Calu3 (cell line): ENCODE data around the gene ATP6V1F. TPM values are rescaled to one million over a fixed set of nuclear protein-coding genes. Genes with fewer than 3 reads are reported as not detected.
A peak's percentile ranks its signal among the peaks of the same experiment; 100 is the strongest.

Source experiments
- BruUV-seq: library from RNA; stranded (reverse); fragments of 400-500 nt; replicated peaks from 2 replicates; lab custom pipeline; 2021; lab: Mats Ljungman, UMichigan
- CTCF ChIA-PET: fragments of 300-600 bp; sonication (Branson Sonifier 250); formaldehyde crosslinking; loops from one replicate; lab custom pipeline; 2022; ENCODE audit warnings: antibody characterized with exemption; lab: Charles Lee
- DNase-seq: peaks from one replicate; pipeline ENCODE4 v3.0.0; 2022
- H3K27ac Mint-ChIP-seq: one replicate; pipeline ENCODE4 v1.8.0; 2022; ENCODE audit warnings: mixed read lengths; ENCODE audit not compliant: unreplicated experiment
- H3K27me3 Mint-ChIP-seq: one replicate; pipeline ENCODE4 v1.8.0; 2022; ENCODE audit warnings: mixed read lengths; ENCODE audit not compliant: unreplicated experiment
- H3K36me3 Mint-ChIP-seq: one replicate; pipeline ENCODE4 v1.8.0; 2022; ENCODE audit warnings: mild to moderate bottlenecking, moderate library complexity, mixed read lengths; ENCODE audit not compliant: insufficient read depth, unreplicated experiment
- H3K4me1 Mint-ChIP-seq: one replicate; pipeline ENCODE4 v1.8.0; 2022; ENCODE audit warnings: mild to moderate bottlenecking, low read depth, mixed read lengths; ENCODE audit not compliant: unreplicated experiment
- H3K4me3 Mint-ChIP-seq: one replicate; pipeline ENCODE4 v1.8.0; 2022; ENCODE audit warnings: mild to moderate bottlenecking, low read depth, moderate library complexity, mixed read lengths; ENCODE audit not compliant: unreplicated experiment
- H3K9me3 Mint-ChIP-seq: one replicate; pipeline ENCODE4 v1.8.0; 2022; ENCODE audit warnings: low read depth, mixed read lengths; ENCODE audit not compliant: unreplicated experiment
- intact Hi-C: fragments of 100-400 bp; cut with micrococcal nuclease; formaldehyde crosslinking; loops from one replicate; pipeline ENCODE4 v1.10.0; 2022; ENCODE audit not compliant: unreplicated experiment
- total RNA-seq: library from RNA; stranded (reverse); gene quantifications from 2 replicates; pipeline ENCODE4 v1.2.3, GENCODE V29; 2022
- TF ChIP-seq, protein P1 (sequence below): fragments of 200-600 bp; IDR thresholded peaks from one replicate; pipeline ENCODE4 v1.8.0; 2022; ENCODE audit warnings: antibody characterized with exemption; ENCODE audit not compliant: unreplicated experiment

Gene ATP6V1F
- total RNA-seq, 1 experiment from 2014 or later, result 104 TPM

DNA sequence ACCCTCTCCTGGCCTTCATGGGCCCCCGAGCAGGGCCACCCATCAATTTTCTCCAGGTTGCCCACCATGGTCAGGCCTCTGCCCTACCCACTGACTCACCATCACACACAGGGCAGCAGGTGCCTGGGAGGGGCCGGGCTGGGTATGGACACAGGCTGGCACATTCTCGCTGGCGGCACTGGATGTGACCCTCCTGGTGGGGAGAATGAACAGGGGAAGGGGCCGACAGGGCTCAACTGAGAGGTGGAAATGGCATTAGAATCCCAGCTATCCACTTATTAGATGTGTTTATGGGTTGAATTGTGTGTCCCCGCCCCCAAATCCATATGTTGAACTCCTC lies 31.4 kb downstream of the ATP6V1F start:
- H3K9me3 Mint-ChIP-seq, result no peaks in the 10 kb centered on the region
- DNase-seq, result no peak
- no peak overlapping the region for H3K4me3 Mint-ChIP-seq
- CTCF ChIA-PET, result interaction anchor here (0.6 kb wide), 1 partner anchor 12 kb away, joined by 3 read pairs; no protein-coding TSS in a partner anchor
- BruUV-seq, result no TSS peak
- no peak overlapping the region for H3K27ac Mint-ChIP-seq
- peaks cover 15% of the 10 kb centered on the region for H3K4me1 Mint-ChIP-seq
- intact Hi-C loops, result no loop called here
- H3K36me3 Mint-ChIP-seq, result peaks cover 46% of the 10 kb centered on the region
- TF ChIP-seq, protein P1, sequence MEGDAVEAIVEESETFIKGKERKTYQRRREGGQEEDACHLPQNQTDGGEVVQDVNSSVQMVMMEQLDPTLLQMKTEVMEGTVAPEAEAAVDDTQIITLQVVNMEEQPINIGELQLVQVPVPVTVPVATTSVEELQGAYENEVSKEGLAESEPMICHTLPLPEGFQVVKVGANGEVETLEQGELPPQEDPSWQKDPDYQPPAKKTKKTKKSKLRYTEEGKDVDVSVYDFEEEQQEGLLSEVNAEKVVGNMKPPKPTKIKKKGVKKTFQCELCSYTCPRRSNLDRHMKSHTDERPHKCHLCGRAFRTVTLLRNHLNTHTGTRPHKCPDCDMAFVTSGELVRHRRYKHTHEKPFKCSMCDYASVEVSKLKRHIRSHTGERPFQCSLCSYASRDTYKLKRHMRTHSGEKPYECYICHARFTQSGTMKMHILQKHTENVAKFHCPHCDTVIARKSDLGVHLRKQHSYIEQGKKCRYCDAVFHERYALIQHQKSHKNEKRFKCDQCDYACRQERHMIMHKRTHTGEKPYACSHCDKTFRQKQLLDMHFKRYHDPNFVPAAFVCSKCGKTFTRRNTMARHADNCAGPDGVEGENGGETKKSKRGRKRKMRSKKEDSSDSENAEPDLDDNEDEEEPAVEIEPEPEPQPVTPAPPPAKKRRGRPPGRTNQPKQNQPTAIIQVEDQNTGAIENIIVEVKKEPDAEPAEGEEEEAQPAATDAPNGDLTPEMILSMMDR, result no peak
- no peaks in the 10 kb centered on the region for H3K27me3 Mint-ChIP-seq

DNA sequence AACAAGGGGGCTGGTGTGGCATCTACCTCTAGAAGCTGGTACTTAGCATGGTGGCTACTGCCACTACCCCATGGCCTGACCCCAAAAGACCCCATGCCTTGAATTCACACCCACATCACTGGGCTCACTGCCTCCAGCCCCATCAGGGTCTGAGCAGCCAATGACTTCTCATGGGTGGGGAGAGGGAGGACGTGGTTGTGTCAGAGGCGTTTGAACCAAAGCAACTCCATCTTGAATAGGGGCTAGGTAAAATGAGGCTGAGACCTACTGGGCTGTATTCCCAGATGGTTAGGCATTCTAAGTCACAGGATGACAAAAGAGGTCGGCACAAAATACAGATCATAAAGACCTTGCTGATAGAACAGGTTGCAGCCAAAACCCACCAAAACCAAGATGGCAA lies 32.7 kb downstream of the ATP6V1F start:
- BruUV-seq, result no TSS peak
- H3K27ac Mint-ChIP-seq, result no peak overlapping the region
- intact Hi-C loops, result no loop called here
- H3K36me3 Mint-ChIP-seq, result peaks cover 35% of the 10 kb centered on the region
- CTCF ChIA-PET, result no interaction called here
- TF ChIP-seq, protein P1, result no peak
- DNase-seq, result no peak
- H3K9me3 Mint-ChIP-seq, result no peaks in the 10 kb centered on the region
- H3K27me3 Mint-ChIP-seq, result no peaks in the 10 kb centered on the region
- H3K4me3 Mint-ChIP-seq, result no peak overlapping the region
- peaks cover 15% of the 10 kb centered on the region for H3K4me1 Mint-ChIP-seq

DNA sequence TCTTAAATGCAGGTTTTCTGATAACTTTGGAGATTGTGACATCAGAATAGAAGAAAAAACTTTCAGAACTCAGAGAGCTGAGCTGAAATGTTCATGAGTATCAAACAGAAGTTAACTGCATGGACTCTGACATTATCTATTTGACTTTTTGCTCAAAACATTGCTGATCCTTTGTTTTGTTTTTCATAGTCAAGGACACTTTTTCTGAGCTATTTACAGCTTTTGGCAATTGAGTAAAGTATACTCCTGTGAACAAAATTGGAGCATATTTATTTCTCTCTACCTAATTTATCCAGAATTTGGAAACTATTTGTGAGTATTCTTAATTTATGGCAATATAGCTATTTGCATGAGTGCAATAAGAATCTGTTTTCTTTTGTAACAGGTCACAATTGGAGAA lies 36.7 kb downstream of the ATP6V1F start:
- Mint-ChIP-seq H3K4me3 (no peak overlapping the region), H3K36me3 (peaks cover 5% of the 10 kb centered on the region), H3K27me3 (no peaks in the 10 kb centered on the region), H3K9me3 (no peaks in the 10 kb centered on the region), H3K4me1 (peaks cover 18% of the 10 kb centered on the region), H3K27ac (no peak overlapping the region)
- CTCF ChIA-PET, result no interaction called here
- intact Hi-C loops, result no loop called here
- TF ChIP-seq, protein P1, result no peak
- no peak for DNase-seq
- no TSS peak for BruUV-seq

DNA sequence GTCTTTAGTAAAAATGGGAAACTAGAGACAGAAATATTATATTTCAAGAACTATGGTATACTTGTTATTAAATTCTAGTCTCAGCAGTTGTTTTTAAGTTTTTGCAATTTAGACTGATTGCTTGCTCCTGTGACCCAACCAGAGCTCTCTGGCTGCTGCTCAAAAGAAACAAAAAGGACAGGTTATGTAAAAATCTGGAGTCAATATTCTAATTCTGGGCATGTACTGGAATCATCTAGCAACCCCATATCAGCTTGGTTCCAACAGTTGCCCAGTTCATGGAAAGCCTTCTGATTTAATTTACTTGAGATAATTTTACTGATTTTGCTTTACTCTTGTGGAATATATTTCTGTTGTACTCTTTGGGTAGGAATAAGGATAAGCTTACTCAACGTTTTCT lies 37.6 kb downstream of the ATP6V1F start:
- Mint-ChIP-seq H3K9me3 (no peaks in the 10 kb centered on the region), H3K4me3 (no peak overlapping the region), H3K27me3 (no peaks in the 10 kb centered on the region), H3K4me1 (peaks cover 25% of the 10 kb centered on the region), H3K36me3 (peaks cover 5% of the 10 kb centered on the region), H3K27ac (no peak overlapping the region)
- CTCF ChIA-PET, result no interaction called here
- intact Hi-C loops, result loop anchor here (5.0 kb wide), 1 partner anchor 57 kb away; no protein-coding TSS in a partner anchor
- DNase-seq, result no peak
- TF ChIP-seq, protein P1, result no peak
- TSS peak; percentile 21 for BruUV-seq
